Smooth muscle cell (in vitro differentiated cells): Measurements from ENCODE around the gene GLRX3. TPM values are rescaled to one million over a fixed set of nuclear protein-coding genes. Genes with fewer than 3 reads are reported as not detected.

Experiments
- DNase-seq: peaks from one replicate; lab custom pipeline; 2025; ENCODE audit not compliant: unreplicated experiment; lab: John Stamatoyannopoulos, UW
- H2AFZ ChIP-seq: fragments of 200-600 bp; sonication (generic); 2 replicates; pipeline ENCODE4 v1.6.0; 2016; ENCODE audit warnings: antibody characterized with exemption, low read depth, mild to moderate bottlenecking
- H3F3A ChIP-seq: fragments of 200-600 bp; sonication (generic); 2 replicates; pipeline ENCODE4 v1.6.0; 2017; ENCODE audit warnings: antibody characterized with exemption, low read depth
- H3K27ac ChIP-seq: fragments of 200-600 bp; sonication (generic); 2 replicates; pipeline ENCODE4 v1.5.1; 2016; ENCODE audit warnings: low read depth, mild to moderate bottlenecking
- H3K27me3 ChIP-seq: fragments of 200-600 bp; sonication (generic); 2 replicates; pipeline ENCODE4 v1.6.1; 2016; ENCODE audit warnings: low read depth, mild to moderate bottlenecking
- H3K36me3 ChIP-seq: fragments of 200-600 bp; sonication (generic); 2 replicates; pipeline ENCODE4 v1.5.1; 2016; ENCODE audit warnings: low read depth
- H3K4me1 ChIP-seq: fragments of 200-600 bp; sonication (generic); 2 replicates; pipeline ENCODE4 v1.5.1; 2016; ENCODE audit warnings: low read depth
- H3K4me2 ChIP-seq: fragments of 200-600 bp; sonication (generic); 2 replicates; pipeline ENCODE4 v1.6.0; 2016; ENCODE audit warnings: mild to moderate bottlenecking
- H3K4me3 ChIP-seq: fragments of 200-600 bp; sonication (generic); 2 replicates; pipeline ENCODE4 v1.5.1; 2016; ENCODE audit warnings: mild to moderate bottlenecking
- H3K79me2 ChIP-seq: fragments of 200-600 bp; sonication (generic); 2 replicates; pipeline ENCODE4 v1.6.0; 2016; ENCODE audit warnings: low read depth, mild to moderate bottlenecking
- H3K9ac ChIP-seq: fragments of 200-600 bp; sonication (generic); 2 replicates; pipeline ENCODE4 v1.6.0; 2016; ENCODE audit warnings: low read depth
- H3K9me3 ChIP-seq: fragments of 200-600 bp; sonication (generic); replicated peaks from 2 replicates; pipeline ENCODE4 v1.5.1; 2016; ENCODE audit warnings: low read depth
- H4K20me1 ChIP-seq: fragments of 200-600 bp; sonication (generic); 2 replicates; pipeline ENCODE4 v1.6.0; 2016; ENCODE audit warnings: low read depth
- WGBS: methylation state at CpG from one replicate; pipeline ENCODE4 v1.1.7; 2016; ENCODE audit warnings: low lambda C conversion rate; 5-methylcytosine and 5-hydroxymethylcytosine counted together
- polyA plus RNA-seq: library from polyadenylated mRNA; unstranded; fragments of >200 nt; fragmentation: Nextera tagmentation; extraction: Ambion mirVana; gene quantifications from 2 replicates; pipeline ENCODE4 v1.2.1, GENCODE V29; 2016
- total RNA-seq: library from RNA; depleted of rRNA; stranded (reverse); fragments of >200 nt; gene quantifications from 2 replicates; pipeline ENCODE4 v1.2.3, GENCODE V29; 2014
- TF ChIP-seq, protein P1 (sequence below): fragments of 200-600 bp; sonication (generic); IDR thresholded peaks from 2 replicates; pipeline ENCODE4 v1.5.1; 2017; ENCODE audit warnings: borderline replicate concordance, mild to moderate bottlenecking, antibody characterized with exemption; ENCODE audit not compliant: insufficient read depth, poor library complexity, severe bottlenecking

The GLRX3 gene
- total and polyA plus RNA-seq, 2 experiments from 2014 or later, result 125 to 132 TPM

- Histone ChIP-seq H3K4me3 (no peak overlapping the region), H3F3A (no peaks in the 10 kb centered on the region), H4K20me1 (peaks cover 3% of the 10 kb centered on the region), H3K79me2 (no peaks in the 10 kb centered on the region), H3K36me3 (no peaks in the 10 kb centered on the region), H3K4me1 (no peaks in the 10 kb centered on the region), H3K9me3 (no peaks in the 10 kb centered on the region), H3K27ac (no peak overlapping the region), H3K4me2 (no peak overlapping the region), H3K9ac (no peak overlapping the region), H3K27me3 (no peaks in the 10 kb centered on the region), H2AFZ (no peak overlapping the region)
- 82% methylated on average over 13 of the region's 16 CpGs for WGBS
- DNase-seq, result no peak
- TF ChIP-seq, protein P1, sequence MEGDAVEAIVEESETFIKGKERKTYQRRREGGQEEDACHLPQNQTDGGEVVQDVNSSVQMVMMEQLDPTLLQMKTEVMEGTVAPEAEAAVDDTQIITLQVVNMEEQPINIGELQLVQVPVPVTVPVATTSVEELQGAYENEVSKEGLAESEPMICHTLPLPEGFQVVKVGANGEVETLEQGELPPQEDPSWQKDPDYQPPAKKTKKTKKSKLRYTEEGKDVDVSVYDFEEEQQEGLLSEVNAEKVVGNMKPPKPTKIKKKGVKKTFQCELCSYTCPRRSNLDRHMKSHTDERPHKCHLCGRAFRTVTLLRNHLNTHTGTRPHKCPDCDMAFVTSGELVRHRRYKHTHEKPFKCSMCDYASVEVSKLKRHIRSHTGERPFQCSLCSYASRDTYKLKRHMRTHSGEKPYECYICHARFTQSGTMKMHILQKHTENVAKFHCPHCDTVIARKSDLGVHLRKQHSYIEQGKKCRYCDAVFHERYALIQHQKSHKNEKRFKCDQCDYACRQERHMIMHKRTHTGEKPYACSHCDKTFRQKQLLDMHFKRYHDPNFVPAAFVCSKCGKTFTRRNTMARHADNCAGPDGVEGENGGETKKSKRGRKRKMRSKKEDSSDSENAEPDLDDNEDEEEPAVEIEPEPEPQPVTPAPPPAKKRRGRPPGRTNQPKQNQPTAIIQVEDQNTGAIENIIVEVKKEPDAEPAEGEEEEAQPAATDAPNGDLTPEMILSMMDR, result no peak
Measured at GRCh38 chr10:130193493-130194193, 57.5 kb downstream of the GLRX3 start.

DNA sequence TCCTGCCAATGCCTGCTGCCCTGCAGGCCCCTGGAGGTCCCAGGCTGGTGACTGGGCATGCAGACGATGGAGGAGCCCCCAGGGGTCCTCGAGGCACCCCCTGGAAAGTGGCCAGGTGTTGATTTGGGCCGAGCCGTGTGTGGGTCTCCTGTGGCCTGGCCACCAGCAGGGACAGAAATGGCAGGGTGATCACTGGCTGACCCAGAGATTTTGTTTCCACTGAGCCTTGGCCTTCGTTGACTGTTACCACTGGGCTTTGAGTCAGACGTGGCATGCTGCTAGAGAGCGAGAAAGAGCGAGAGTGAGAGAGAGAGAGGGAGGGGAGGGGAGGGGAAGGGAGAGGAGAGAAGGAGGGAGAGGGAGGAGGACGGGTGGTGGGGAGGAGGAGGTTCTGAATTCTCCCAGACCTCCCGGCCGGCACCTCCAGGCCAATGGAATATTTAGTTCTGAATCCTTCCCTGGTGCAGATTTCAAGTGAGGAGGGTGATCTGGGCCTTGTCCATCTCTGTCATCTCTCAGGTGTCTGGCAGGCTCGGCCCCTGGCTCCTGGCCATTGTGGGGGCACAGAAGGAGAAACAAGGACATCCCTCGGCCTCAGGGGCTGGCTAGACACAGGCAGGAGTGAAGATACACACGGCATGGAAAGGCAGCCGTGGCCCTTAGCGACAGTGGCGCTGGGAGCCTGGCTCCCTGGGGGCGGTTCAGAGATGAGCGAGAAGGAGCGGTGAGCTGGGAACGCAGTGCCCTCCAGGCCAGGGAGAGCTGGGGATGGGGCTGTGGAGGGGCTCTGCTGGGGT is 58.2 kb downstream of the GLRX3 start:
- TF ChIP-seq, protein P1, result no peak
- Histone ChIP-seq H3K36me3 (no peaks in the 10 kb centered on the region), H3K4me1 (no peaks in the 10 kb centered on the region), H3K79me2 (no peaks in the 10 kb centered on the region), H3F3A (no peaks in the 10 kb centered on the region), H3K27ac (no peak overlapping the region), H2AFZ (no peak overlapping the region), H3K4me2 (no peak overlapping the region), H3K9ac (no peak overlapping the region), H3K9me3 (no peaks in the 10 kb centered on the region), H4K20me1 (peaks cover 3% of the 10 kb centered on the region), H3K4me3 (no peak overlapping the region), H3K27me3 (no peaks in the 10 kb centered on the region)
- WGBS, result 89% methylated on average over 21 of the region's 21 CpGs
- no peak for DNase-seq

DNA sequence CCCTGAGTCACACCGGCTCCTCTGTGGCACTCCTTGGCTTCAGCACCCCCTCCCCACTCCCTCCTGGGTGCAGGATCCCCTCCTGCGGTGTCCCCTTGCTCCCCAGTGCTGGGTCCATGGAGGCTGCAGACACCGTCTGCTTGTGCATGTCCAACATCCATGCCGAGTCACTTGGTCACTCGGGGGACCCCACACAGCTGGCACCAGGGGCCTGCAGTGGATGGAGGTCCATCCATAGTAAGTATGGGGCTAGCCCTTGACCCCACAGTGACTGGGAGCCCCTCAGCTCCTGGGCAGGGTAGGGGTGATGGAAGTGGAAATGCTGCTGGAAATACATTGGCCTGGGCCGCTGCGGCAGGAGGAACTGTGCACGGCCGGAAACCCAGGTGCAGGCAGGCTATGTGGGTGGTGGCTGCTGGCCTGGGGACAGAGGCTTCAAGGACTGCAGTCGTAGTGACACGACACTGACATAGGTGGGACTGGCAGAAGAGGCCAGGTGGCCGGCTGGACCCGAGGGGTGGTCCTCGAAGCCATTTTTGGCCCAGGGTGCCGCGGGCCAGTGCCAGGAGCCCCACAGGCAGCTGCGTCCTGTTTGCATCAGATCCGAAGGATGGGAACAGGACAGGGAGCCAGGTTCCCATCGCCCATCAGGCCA is 58.9 kb downstream of the GLRX3 start:
- Histone ChIP-seq H3K9ac (no peak overlapping the region), H3K9me3 (no peaks in the 10 kb centered on the region), H2AFZ (no peak overlapping the region), H3K36me3 (no peaks in the 10 kb centered on the region), H3K27ac (no peak overlapping the region), H3K79me2 (no peaks in the 10 kb centered on the region), H3F3A (no peaks in the 10 kb centered on the region), H3K27me3 (no peaks in the 10 kb centered on the region), H3K4me2 (no peak overlapping the region), H3K4me3 (no peak overlapping the region), H3K4me1 (no peaks in the 10 kb centered on the region), H4K20me1 (peaks cover 3% of the 10 kb centered on the region)
- DNase-seq, result no peak
- TF ChIP-seq, protein P1, result no peak
- 94% methylated on average over 18 of the region's 19 CpGs for WGBS
